IPS-15b (cell line): ENCODE data around the gene CISH.
A peak's percentile ranks its signal among the peaks of the same experiment; 100 is the strongest.

Experiments
- H3K27me3 ChIP-seq: one replicate; pipeline ENCODE4 v1.6.1; 2013; ENCODE audit warnings: low read length; ENCODE audit not compliant: control insufficient read depth, insufficient read depth
- H3K36me3 ChIP-seq: one replicate; pipeline ENCODE4 v1.6.1; 2013; ENCODE audit warnings: low read length; ENCODE audit not compliant: control insufficient read depth, insufficient read depth
- H3K4me1 ChIP-seq: one replicate; pipeline ENCODE4 v1.6.1; 2013; ENCODE audit warnings: mild to moderate bottlenecking, low read length; ENCODE audit not compliant: control insufficient read depth, insufficient read depth
- H3K4me3 ChIP-seq: one replicate; pipeline ENCODE4 v1.5.1; 2013; ENCODE audit warnings: low read depth, low read length
- H3K9ac ChIP-seq: one replicate; pipeline ENCODE4 v1.6.1; 2013; ENCODE audit warnings: low read depth, mild to moderate bottlenecking, low read length
- H3K9me3 ChIP-seq: one replicate; pipeline ENCODE4 v1.6.1; 2013; ENCODE audit warnings: mild to moderate bottlenecking, low read length; ENCODE audit not compliant: control insufficient read depth, insufficient read depth

CISH gene

GRCh38 chr3:50620820-50621219 lies 9.2 kb upstream of the CISH start:
- H3K4me3 ChIP-seq: no peak overlapping the region
- H3K36me3 ChIP-seq: no peaks in the 10 kb centered on the region
- H3K9ac ChIP-seq: no peak overlapping the region
- no peaks in the 10 kb centered on the region for H3K9me3 ChIP-seq
- peaks cover 20% of the 10 kb centered on the region for H3K4me1 ChIP-seq
- H3K27me3 ChIP-seq: peaks cover 6% of the 10 kb centered on the region

DNA sequence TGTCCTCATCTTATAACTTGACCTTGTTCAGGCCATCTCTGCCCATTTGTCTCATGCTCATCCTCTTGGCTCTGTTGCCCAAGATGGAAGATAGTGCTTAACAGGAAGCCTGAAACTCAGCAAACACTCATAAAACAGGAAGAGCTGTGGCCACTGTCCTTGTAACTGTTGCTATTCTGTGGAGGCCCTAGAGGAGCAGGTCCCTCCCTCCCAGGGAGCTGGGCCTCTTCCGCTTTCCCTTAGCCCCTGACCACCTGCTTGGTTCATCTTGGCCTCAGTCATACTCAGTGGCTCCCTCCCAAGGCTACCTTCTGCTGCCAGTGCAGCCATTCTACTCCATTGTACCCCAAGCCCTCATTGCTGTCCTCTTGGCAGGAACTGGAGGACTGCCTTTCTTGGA lies 8.8 kb upstream of the CISH start:
- H3K36me3 ChIP-seq: no peaks in the 10 kb centered on the region
- H3K4me1 ChIP-seq: peaks cover 18% of the 10 kb centered on the region
- H3K4me3 ChIP-seq: no peak overlapping the region
- H3K9me3 ChIP-seq: no peaks in the 10 kb centered on the region
- peaks cover 10% of the 10 kb centered on the region for H3K27me3 ChIP-seq
- H3K9ac ChIP-seq: no peak overlapping the region

DNA sequence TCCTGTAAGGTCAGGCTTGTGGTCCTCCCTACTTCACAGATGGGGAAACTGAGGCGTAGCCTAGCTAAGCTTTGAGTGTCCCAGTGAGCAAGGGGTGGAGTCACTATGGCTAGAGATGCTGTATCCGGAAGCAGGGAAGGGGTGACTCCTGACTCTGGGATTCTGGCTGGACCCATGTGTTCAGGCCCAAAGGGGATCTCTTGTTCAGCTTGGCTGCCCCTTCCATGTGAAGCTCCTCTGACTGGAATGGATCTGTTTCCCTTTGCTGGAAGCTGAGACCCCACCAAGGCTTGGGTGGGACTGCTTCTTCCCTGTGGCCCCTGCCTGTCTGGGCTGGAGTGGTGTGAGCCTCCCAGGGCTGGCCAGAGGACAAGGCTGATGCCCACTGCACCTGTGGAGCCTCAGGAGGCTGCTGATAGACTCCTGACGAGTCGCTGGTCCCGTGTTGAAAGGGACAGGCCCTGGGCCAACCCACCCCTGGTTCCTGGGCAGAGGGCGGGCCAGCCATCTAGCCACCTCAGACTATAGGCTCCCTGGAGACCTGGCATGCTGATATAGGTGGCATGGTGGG lies 6.4 kb upstream of the CISH start:
- peaks cover 8% of the 10 kb centered on the region for H3K4me1 ChIP-seq
- H3K36me3 ChIP-seq: no peaks in the 10 kb centered on the region
- H3K9me3 ChIP-seq: no peaks in the 10 kb centered on the region
- peak overlapping the region; percentile 86 for H3K4me3 ChIP-seq
- peak overlapping the region; percentile 81 for H3K9ac ChIP-seq
- H3K27me3 ChIP-seq: peaks cover 28% of the 10 kb centered on the region

GRCh38 chr3:50617096-50617791 lies 5.7 kb upstream of the CISH start, which contains the start of gene MAPKAPK3:
Gene MAPKAPK3 (plus strand): TSS chr3:50617151. CDS start chr3:50617566, 415 bp downstream.
- H3K4me1 ChIP-seq: peaks cover 8% of the 10 kb centered on the region
- H3K9ac ChIP-seq: peak within 1 kb of the TSS; percentile 81
- H3K9me3 ChIP-seq: no peaks in the 10 kb centered on the region
- H3K4me3 ChIP-seq: peak within 1 kb of the TSS; percentile 86
- no peaks in the 10 kb centered on the region for H3K36me3 ChIP-seq
- H3K27me3 ChIP-seq: peaks cover 36% of the 10 kb centered on the region

DNA sequence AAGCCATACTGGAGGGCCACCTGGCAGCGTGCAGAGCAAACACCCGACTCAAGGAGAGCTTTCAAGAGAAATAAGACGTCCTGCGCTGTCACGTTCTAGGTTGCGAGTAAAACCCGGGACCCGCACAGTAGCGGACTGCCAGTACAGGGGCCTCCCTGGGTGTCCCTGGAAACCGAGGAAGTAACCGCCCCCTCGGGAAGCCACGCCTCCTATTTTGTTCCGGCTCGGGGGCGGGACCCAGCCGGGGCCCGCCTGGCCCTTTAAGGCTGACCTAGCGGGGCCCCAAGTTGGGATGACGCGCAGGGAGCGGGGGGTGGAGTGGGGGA lies 5.2 kb upstream of the CISH start:
- H3K4me3 ChIP-seq: peak overlapping the region; percentile 71
- H3K9ac ChIP-seq: no peak overlapping the region
- peaks cover 37% of the 10 kb centered on the region for H3K27me3 ChIP-seq
- no peaks in the 10 kb centered on the region for H3K9me3 ChIP-seq
- H3K4me1 ChIP-seq: peaks cover 8% of the 10 kb centered on the region
- no peaks in the 10 kb centered on the region for H3K36me3 ChIP-seq

GRCh38 chr3:50616003-50616769 lies 4.6 kb upstream of the CISH start:
- H3K27me3 ChIP-seq: peaks cover 38% of the 10 kb centered on the region
- H3K36me3 ChIP-seq: no peaks in the 10 kb centered on the region
- no peak overlapping the region for H3K9ac ChIP-seq
- no peaks in the 10 kb centered on the region for H3K9me3 ChIP-seq
- H3K4me1 ChIP-seq: peaks cover 8% of the 10 kb centered on the region
- peak overlapping the region; percentile 71 for H3K4me3 ChIP-seq

GRCh38 chr3:50615190-50615589 lies 3.6 kb upstream of the CISH start:
- peaks cover 48% of the 10 kb centered on the region for H3K27me3 ChIP-seq
- no peak overlapping the region for H3K4me3 ChIP-seq
- no peak overlapping the region for H3K9ac ChIP-seq
- H3K9me3 ChIP-seq: no peaks in the 10 kb centered on the region
- peaks cover 12% of the 10 kb centered on the region for H3K4me1 ChIP-seq
- no peaks in the 10 kb centered on the region for H3K36me3 ChIP-seq

- Histone ChIP-seq H3K36me3 (no peaks in the 10 kb centered on the region), H3K4me3 (no peak overlapping the region), H3K9ac (no peak overlapping the region), H3K9me3 (no peaks in the 10 kb centered on the region), H3K4me1 (peaks cover 12% of the 10 kb centered on the region), H3K27me3 (peaks cover 60% of the 10 kb centered on the region)
Measured at GRCh38 chr3:50612970-50613846, 1.6 kb upstream of the CISH start.

DNA sequence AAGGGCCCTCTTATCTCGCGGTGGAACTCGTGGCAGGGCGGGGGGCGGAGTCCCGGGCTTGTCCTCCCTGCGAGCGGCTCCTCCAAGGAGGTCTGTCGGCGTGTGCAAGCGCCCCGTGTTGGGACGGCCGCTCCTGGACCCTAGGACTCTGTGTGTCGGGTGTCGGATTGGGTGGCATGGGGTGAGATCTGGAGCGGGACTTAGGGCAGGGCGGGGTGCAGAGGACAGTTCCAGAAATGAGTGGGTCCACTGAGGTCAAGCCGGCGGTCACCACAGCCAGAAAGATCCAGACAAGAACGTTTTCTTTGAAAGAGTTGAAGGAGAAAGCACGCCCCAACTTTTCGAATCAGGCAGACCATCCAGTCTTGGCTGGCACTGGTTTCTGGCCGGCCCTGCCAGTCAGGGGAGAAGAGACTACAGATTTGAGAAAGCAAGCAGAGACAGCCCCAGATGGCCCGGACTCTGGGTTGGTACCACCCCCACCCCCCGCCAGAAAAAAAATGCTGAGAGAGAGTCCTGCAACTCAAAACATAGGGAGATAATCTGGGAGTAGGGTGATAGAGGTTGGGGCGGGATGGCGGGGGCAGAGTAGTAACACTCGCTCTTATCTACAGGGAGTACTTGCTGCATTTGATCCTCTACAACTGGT lies 784 bp upstream of the CISH start:
- H3K27me3 ChIP-seq: peaks cover 58% of the 10 kb centered on the region
- H3K4me3 ChIP-seq: peak overlapping the region; percentile 59
- no peaks in the 10 kb centered on the region for H3K36me3 ChIP-seq
- peaks cover 6% of the 10 kb centered on the region for H3K4me1 ChIP-seq
- no peak overlapping the region for H3K9ac ChIP-seq
- no peaks in the 10 kb centered on the region for H3K9me3 ChIP-seq

DNA sequence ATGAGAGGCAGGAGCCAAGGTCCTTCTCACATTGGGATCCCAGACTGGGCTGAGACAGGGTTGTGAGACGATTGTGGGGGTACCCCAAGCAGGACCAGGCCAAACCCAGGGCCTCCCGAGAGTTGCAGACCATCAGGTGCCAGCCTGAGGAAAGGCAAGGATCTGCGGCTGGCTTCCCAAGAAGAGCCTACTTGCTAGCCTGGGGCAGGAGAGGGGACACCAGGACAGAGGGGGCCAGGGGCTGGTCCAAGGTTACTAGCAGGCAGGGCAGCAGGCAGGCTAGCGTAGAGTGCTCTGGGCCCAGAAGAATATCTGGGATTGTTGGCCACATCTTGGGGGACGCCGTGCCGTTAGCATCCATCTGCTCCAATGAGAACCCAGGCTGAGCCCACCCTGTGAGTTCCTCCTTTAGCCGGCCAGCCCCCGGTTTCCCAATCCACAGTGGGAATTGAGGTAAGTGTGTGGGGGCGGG lies 546 bp downstream of the CISH start:
- H3K4me3 ChIP-seq: peak overlapping the region; percentile 59
- H3K27me3 ChIP-seq: peaks cover 54% of the 10 kb centered on the region
- peak overlapping the region; percentile 24 for H3K9ac ChIP-seq
- H3K36me3 ChIP-seq: no peaks in the 10 kb centered on the region
- no peaks in the 10 kb centered on the region for H3K9me3 ChIP-seq
- peaks cover 3% of the 10 kb centered on the region for H3K4me1 ChIP-seq
